Heart left ventricle (tissue), 16 donors: ENCODE measurements around the gene RALGAPA2. TPM values are rescaled to one million over a fixed set of nuclear protein-coding genes. Genes with fewer than 3 reads are reported as not detected.

Experiments
- ATAC-seq, 4 donors: fragments of 200-7000 bp; cut with Tn5 transposase; one replicate each; pipeline ENCODE4 v1.9.1; 2020 to 2022; ENCODE audit warnings: moderate library complexity in 4 of 4, mild to moderate bottlenecking in 3 of 4, moderate number of reproducible peaks in 1 of 4
- DNase-seq, 5 donors: peaks; one replicate each; pipeline ENCODE4 v3.0.0-alpha.2; 2020
- H3K27ac ChIP-seq, 12 donors: fragments of 200-600 bp; sonication (generic) in 4 of 12; one replicate each; pipeline versions ENCODE4 v1.5.0 to v1.8.0; 2016 to 2022; ENCODE audit warnings: mild to moderate bottlenecking in 2 of 12
- H3K27me3 ChIP-seq, 9 donors: fragments of 200-600 bp; sonication (generic) in 2 of 9; one replicate each; pipeline versions ENCODE4 v1.5.1 to v1.8.0; 2016 to 2022; ENCODE audit warnings: mild to moderate bottlenecking in 3 of 9
- H3K36me3 ChIP-seq, 9 donors: fragments of 200-600 bp; sonication (generic) in 2 of 9; one replicate each; pipeline versions ENCODE4 v1.5.0 to v1.8.0; 2018 to 2022; ENCODE audit warnings: mild to moderate bottlenecking in 2 of 9
- H3K4me1 ChIP-seq, 12 donors: fragments of 200-600 bp; sonication (generic) in 4 of 12; one replicate each; pipeline versions ENCODE4 v1.5.0 to v1.8.0; 2016 to 2022; ENCODE audit warnings: mild to moderate bottlenecking in 3 of 12
- H3K4me3 ChIP-seq, 12 donors: fragments of 200-600 bp; sonication (generic) in 4 of 12; one replicate each; pipeline versions ENCODE4 v1.5.0 to v1.8.0; 2017 to 2022; ENCODE audit warnings: mild to moderate bottlenecking in 9 of 12, moderate library complexity in 4 of 12
- H3K9me3 ChIP-seq, 12 donors: fragments of 200-600 bp; sonication (generic) in 4 of 12; one replicate each; pipeline versions ENCODE4 v1.5.0 to v1.8.0; 2016 to 2022; ENCODE audit warnings: mild to moderate bottlenecking in 1 of 12
- CTCF ChIP-seq, 12 donors: fragments of 200-600 bp; sonication (generic) in 4 of 12; IDR thresholded peaks; one replicate each; pipeline versions ENCODE4 v1.5.0 to v1.8.0; 2018 to 2022; ENCODE audit warnings: antibody characterized with exemption in 12 of 12, mild to moderate bottlenecking in 5 of 12
- POLR2A ChIP-seq, 2 donors: fragments of 450-650 bp; IDR thresholded peaks; one replicate each; pipeline ENCODE4 v1.6.1; 2017; ENCODE audit warnings: antibody characterized with exemption in 2 of 2, mild to moderate bottlenecking in 2 of 2, moderate library complexity in 2 of 2
- WGBS, 4 donors: extraction: QIAGEN DNeasy Blood & Tissue Kit in 2 of 4; methylation state at CpG; one replicate each; pipeline versions ENCODE4 v1.1.5 to v1.1.7; 2013 to 2018; 5-methylcytosine and 5-hydroxymethylcytosine counted together
- intact Hi-C, 10 donors: fragments of 100-400 bp; cut with DNase I; formaldehyde crosslinking; loops; one replicate each; pipeline versions ENCODE4 v1.11.1 to v1.14.2; 2022
- polyA plus RNA-seq, 2 donors: library from polyadenylated mRNA; stranded (reverse); fragments of 200-250 nt; gene quantifications; one replicate each; pipeline ENCODE4 v1.2.3, GENCODE V29; 2013
- total RNA-seq, 9 donors: library from RNA; depleted of rRNA in 2 of 9; stranded (reverse); fragments of >200 nt in 2 of 9; fragmentation: NEBNext Ultra II Directional in 3 of 9; extraction: Animal tissue kit (Norgen Biotek cat#: 25700) in 3 of 9; gene quantifications; one replicate each; pipeline versions ENCODE4 v1.1.0 to v1.2.4, GENCODE V29; 2016 to 2023
- donor health status: ischemic (EF 13 %, LVEDD 7.1; RV severe dilation, severe dysfunction).
- donor health status: healthy with polysubstance abuse.
- donor health status: DM: no; HTN: yes; CAD: no.
- donor health status: DM: no; HTN: no; CAD: no.
- donor health status: ischemic (EF 25% LVEDD 6.9; RV normal size, moderate dysfunction).
- donor health status: ischemic (EF 25% LVEDD 5.7; RV mildly dilated, moderate dysfunction).
- donor health status: healthy.
- donor health status: DM: yes; HTN: yes; CAD: no.
- donor health status: ischemic (EF 35%, LVEDD 5.7; RV mildly dilated, moderate dysfunction).
- donor health status: nonischemic (EF 11% LVEDD 7.7; RV severe dilation, severe dysfunction).
- donor health status: DM: yes; HTN: yes; CAD: no.
- donor health status: PGD.
- donor health status: ischemic (EF 29% LVEDD 5.4; RV normal size, mild dysfunction).
- donor health status: nonischemic (EF 23%, LVEDD 6.1; RV moderate dilation, normal function).

RALGAPA2 gene
- total and polyA plus RNA-seq, 11 donors, result 5.6 to 33.8 (median 21.4) TPM

- no peak for TF ChIP-seq CTCF (IDR thresholded peaks at IDR 0.05)
- TF ChIP-seq POLR2A (IDR thresholded peaks at IDR 0.05), result no peak
- Histone ChIP-seq H3K4me3 (no peak overlapping the region), H3K9me3 (no peaks in the 10 kb centered on the region), H3K27me3 (no peaks in the 10 kb centered on the region), H3K36me3 (peaks cover 0 to 23% (median 4%) of the 10 kb centered on the region in 9 donors), H3K27ac (no peak overlapping the region), H3K4me1 (peaks cover 0 to 13% (median 2%) of the 10 kb centered on the region in 12 donors)
- ATAC-seq, result no peak
- WGBS, 4 donors, result 93 to 97% (median 96%) methylated on average over 5 of the region's 5 CpGs
- intact Hi-C loops, result no loop called here
- no peak for DNase-seq
Observed at GRCh38 chr20:20404633-20405032, 307.8 kb downstream of the RALGAPA2 start.

- no peak for TF ChIP-seq CTCF (IDR thresholded peaks at IDR 0.05)
- TF ChIP-seq POLR2A (IDR thresholded peaks at IDR 0.05), result no peak
- WGBS, 4 donors, result 92 to 95% (median 94%) methylated on average over 3 of the region's 3 CpGs
- Histone ChIP-seq H3K9me3 (no peaks in the 10 kb centered on the region), H3K4me1 (no peaks in the 10 kb centered on the region), H3K27me3 (no peaks in the 10 kb centered on the region), H3K4me3 (no peak overlapping the region), H3K27ac (no peak overlapping the region), H3K36me3 (peaks cover 0 to 23% (median 4%) of the 10 kb centered on the region in 9 donors)
- DNase-seq (no peak), ATAC-seq (no peak)
- intact Hi-C loops, result no loop called here
Observed at GRCh38 chr20:20401991-20402390, 310.5 kb downstream of the RALGAPA2 start.

- 89% methylated on average over 13 of the region's 13 CpGs for WGBS, 4 donors
- Histone ChIP-seq H3K4me1 (no peaks in the 10 kb centered on the region), H3K9me3 (no peaks in the 10 kb centered on the region), H3K27ac (no peak overlapping the region), H3K4me3 (no peak overlapping the region), H3K27me3 (no peaks in the 10 kb centered on the region), H3K36me3 (peaks cover 0 to 24% (median 7%) of the 10 kb centered on the region in 9 donors)
- no peak for TF ChIP-seq POLR2A (IDR thresholded peaks at IDR 0.05)
- TF ChIP-seq CTCF (IDR thresholded peaks at IDR 0.05), result no peak
- intact Hi-C loops, result no loop called here
- ATAC-seq (no peak), DNase-seq (no peak)
Observed at GRCh38 chr20:20399531-20400500, 312.6 kb downstream of the RALGAPA2 start.

GRCh38 chr20:20398123-20398522 is 314.3 kb downstream of the RALGAPA2 start:
- Histone ChIP-seq H3K27me3 (no peaks in the 10 kb centered on the region), H3K36me3 (peaks cover 0 to 20% (median 4%) of the 10 kb centered on the region in 9 donors), H3K4me1 (peaks cover 0 to 8% (median 0%) of the 10 kb centered on the region in 12 donors), H3K27ac (no peak overlapping the region), H3K4me3 (no peak overlapping the region), H3K9me3 (no peaks in the 10 kb centered on the region)
- no peak for ATAC-seq
- TF ChIP-seq CTCF (IDR thresholded peaks at IDR 0.05) (no peak), POLR2A (IDR thresholded peaks at IDR 0.05) (no peak)
- intact Hi-C loops, result no loop called here
- 95 to 98% (median 96%) methylated on average over 7 of the region's 7 CpGs for WGBS, 4 donors
- DNase-seq, result no peak
